Head of caudate nucleus (tissue), 42 donors: Measurements from ENCODE around the gene GAB2.
A peak's percentile ranks its signal among the peaks of the same experiment; 100 is the strongest.

ENCODE experiments used
- DNase-seq, 42 donors: peaks; one replicate each; pipeline versions ENCODE4 v3.0.0 to v3.0.0-alpha.2; 2020 to 2021; ENCODE audit warnings: mixed read lengths in 7 of 42
- intact Hi-C: fragments of 100-400 bp; cut with DNase I; formaldehyde crosslinking; loops from one replicate; pipeline ENCODE4 v1.15.0; 2022

GAB2 gene

DNA sequence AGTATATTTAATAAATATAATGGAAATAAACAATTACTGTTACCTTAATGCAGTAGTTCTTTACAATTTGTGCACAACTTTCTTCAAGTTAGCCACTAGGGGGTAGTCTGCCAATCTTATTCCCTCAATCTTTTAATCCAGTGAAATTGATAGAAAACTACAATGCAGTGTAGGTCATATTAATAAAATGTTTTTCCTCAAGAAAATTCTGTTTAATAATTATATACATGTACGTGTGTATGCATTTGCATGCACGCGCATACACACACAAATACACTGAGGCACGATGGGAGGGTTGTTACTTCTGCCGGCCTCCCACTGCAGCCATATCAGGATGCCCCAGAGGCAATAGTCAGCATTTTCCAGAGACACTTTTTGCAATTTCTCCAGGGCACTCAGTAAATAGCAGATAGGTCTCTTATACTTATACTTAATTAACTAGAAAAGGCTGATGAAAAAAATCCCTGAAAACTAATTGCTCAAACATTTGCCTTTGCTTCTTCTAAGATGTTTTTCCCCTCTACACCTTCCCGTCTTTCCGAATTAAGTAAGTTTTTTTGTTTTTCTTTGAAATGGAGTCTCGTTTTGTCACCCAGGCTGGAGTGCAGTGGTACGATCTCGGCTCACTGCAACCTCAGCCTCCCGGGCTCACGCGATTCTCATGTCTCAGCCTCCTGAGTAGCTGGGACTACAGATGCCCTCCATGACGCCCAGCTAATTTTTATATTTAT lies 3.1 kb downstream of the GAB2 start:
- no peak for DNase-seq
- intact Hi-C loops, result loop anchor here (5.0 to 10.0 kb wide), 3 partner anchors 82 to 187 kb away; partner anchors contain the start of gene NARS2

DNA sequence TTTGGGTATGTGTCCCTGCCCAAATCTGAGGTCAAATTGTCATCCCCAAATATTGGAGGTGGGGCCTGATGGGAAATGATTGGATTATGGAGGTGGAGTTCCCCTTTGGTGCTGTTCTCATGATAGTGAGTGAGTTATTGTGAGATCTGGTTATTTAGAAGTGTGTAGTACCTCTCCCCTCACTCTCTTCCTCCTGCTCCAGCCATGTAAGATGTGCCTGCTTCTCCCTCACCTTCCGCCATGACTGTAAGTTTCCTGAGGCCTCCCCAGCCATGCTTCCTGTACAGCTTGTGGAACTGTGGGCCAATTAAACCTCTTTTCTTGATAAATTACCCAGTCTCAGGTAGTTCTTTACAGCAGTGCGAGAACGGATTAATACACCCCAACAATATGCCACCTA lies 9.0 kb downstream of the GAB2 start:
- intact Hi-C loops, result no loop called here
- no peak for DNase-seq

DNA sequence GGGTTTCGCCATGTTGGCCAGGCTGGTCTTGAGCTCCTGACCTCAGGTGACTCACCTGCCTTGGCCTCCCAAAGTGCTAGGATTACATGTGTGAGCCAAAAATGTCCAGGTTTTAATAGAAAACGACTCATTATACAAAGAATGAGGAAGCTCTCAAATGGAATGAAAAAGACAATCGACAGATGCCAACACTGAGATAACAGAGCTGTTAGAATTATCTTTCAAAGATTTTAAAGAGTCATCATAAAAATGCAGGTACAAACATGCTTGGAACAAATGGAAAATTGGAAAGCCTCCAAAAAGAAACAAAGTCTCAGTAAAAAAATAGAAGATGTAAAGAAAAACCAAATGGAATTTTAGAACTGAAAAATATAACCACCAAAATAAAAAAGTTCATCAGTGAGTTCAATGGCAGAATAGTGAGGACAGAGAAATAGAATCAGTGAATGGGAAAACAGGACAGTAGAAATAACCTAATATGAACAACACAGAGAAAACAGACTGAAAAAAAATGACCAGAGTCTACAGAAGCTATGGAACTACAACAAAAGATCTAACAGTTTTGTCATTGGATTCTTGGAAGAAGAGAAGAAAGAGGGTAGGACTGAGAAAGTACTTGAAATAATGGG lies 10.9 kb downstream of the GAB2 start:
- intact Hi-C loops, result no loop called here

DNA sequence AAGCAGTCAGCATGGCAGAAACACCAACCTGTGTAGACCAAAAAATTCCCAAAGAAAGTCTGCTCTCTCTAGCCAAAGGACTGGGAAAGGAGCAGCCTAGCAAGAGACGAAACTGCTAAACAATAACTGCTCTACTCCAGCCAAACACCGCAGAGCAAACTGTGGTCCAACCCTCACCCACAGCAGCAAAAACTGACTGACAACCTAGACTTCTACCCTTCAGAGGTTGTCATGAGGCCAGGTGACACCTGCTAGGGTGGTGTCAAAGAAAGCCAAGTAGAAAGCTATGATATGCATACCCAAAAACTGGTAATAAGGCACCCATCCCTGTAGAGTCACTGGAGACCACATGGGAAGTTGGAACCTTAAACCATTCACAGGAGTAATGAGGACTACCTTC lies 11.8 kb downstream of the GAB2 start:
- DNase-seq, result no peak
- intact Hi-C loops, result no loop called here

More for the DNA sequence above, 10.9 kb downstream of the GAB2 start:
- DNase-seq, result no peak

DNA sequence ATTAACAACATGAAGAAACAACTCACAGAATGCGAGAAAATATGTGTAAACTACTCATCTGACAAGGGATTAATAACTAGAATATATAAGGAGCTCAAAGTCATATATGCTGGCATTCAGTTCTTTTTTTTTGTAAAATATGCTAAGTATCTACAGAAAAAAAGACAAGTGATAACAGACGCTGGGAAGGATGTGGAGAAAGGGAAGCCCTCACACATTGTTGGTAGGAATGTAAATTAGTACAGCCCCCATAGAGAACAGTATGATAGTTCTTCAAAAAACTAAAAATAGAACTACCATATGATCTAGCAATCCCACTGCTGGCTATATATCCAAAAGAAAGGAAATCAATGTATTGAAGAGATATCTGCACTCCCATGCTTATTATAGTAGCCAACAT lies 13.8 kb downstream of the GAB2 start:
- intact Hi-C loops, result no loop called here
- no peak for DNase-seq

DNA sequence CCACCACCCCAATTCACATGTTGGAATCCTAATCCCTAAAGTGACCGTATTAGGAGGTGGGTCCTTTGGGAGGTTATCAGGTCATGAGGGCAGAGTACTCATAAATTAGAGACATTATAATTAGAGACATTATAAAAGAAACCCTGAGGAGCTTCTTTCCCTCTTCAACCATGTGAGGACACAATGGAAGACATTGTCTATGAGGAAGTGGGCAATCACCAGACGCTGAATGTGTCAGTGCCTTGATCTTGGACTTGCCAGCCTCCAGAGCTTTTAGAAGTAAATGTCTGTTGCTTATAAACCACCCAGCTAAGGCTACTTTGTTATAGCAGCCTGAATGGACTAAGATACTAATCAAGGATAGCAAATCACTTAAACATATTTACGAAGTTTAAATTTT lies 14.8 kb downstream of the GAB2 start:
- no peak for DNase-seq
- intact Hi-C loops, result no loop called here

DNA sequence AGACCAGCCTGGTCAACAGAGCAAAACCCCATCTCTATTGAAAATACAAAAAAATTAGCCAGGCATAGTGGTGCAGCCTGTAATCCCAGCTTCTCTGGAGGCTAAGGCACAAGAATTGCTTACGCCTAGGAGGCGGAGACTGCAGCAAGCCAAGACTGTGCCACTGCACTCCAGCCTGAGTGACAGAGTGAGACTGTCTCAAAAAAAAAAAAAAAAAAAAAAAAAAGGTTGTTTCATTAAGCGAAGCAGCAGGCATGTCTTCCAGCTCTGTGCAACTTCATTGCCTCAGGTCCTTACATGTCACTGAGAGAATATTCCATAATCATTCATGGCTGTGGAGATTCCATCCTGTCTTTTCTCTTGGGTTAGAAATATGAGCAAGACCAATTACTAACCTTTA lies 16.9 kb downstream of the GAB2 start:
- DNase-seq, result no peak
- intact Hi-C loops, result no loop called here

DNA sequence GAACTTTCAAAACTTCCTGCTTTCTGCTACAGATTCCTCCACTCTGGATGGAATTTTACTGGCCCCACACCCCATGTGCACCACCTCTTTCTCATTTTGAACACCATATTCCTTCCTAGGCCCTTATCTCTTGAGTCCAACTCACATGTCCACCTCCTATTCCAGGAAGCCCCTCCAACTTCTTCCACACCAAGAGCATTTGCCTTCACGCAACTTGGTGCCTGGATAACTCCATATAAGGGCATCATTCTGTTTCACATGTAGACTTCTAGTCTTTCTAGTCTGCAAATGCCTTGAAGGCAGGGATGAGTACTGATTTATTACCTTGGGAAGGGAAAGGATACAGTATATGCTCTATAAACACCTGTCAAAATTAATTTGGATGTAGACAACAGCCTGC lies 17.5 kb downstream of the GAB2 start:
- no peak for DNase-seq
- intact Hi-C loops, result no loop called here

DNA sequence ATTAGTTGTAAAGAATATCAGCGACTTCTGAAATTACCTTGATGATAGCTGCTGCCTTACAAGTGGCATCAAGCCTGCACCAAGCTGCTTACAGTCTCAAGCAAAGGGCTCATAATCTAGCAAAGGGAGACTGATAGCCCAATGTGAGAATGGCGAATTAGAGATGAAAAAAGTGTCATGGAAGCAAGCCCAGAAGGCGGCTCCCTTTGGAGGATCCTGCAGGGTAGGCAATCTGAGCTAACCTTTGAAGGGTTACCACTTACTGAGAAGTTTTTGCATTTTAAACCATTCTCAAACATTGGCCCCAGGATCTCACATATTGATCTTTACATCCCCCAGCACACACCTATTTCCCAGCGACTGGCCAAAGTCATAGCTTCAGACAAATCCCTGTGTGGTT lies 18.5 kb downstream of the GAB2 start:
- intact Hi-C loops, result no loop called here
- no peak for DNase-seq

DNA sequence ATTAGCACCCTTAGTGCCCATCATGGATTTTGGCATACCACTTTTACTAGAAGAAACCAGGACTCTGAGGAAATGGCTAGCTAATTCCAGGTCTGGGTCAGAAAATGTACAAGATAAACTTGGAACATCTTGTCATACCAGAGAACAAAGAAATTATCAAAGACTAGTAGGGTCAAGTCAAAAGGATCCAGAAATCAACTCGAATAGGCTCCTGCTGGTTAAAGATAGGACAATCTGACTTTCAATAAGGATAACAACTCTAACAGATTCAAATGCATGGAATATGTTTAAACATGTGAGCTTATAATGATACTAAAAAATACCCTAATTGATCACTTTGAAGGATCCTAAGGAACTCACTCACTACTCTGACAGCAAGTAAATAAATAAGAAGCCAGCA lies 18.9 kb downstream of the GAB2 start:
- DNase-seq, result no peak
- intact Hi-C loops, result no loop called here

DNA sequence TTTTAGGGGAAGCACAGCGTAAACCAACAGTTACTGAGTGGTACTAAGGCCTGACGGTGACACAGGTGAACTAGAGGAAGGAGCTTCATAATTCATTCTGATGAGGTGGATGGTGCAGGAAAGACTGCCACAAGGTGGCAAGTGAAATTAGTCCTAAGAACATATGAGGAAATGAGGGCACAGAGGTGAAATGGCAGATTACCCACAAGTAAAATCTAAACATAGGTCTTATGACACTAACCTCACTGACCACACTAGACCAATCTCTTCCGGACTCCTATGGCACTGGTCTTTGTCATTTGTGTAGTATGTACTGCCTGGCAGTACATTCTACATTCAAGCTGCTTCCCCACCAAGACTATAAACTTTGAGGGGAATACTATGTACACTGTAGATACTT lies 20.2 kb downstream of the GAB2 start:
- intact Hi-C loops, result no loop called here
- DNase-seq, result no peak

DNA sequence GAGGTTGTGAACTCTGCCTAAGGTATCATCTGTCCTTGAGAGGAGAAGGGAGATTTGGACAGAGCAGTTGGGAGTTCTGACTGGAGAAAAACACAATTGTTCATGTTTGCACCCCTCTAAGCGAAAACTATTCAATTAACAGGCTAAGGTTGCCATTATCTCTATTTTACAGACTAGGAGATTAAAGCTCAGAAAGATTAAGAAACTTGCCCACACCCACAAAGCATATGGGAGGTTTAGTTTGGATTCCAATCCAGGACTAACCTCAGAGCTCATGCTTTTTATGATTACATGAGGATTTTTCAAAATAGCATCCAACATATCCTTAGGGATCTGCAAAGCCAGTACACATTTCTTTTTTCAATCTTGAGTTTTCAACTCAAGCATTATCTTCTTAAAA lies 22.0 kb downstream of the GAB2 start:
- DNase-seq, result no peak
- intact Hi-C loops, result no loop called here

DNA sequence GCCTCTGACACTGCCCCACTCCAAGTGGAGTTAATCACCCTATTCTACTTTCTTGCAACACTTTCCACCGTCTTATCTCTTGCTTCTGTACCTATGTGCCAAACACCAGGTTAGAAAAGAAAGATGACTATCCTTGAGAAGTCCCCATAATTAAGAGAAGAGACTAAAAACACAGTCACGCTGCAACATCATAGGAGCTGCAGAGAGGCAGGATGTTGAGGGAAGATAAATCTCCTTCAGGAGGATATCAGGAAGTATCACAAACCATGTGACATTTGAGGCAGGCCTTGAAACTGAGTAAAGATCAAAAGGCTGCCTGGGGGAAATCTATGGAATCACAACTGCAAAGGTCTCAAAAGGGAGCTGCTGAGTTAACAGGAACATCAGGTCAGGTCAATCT lies 24.8 kb downstream of the GAB2 start:
- DNase-seq, result no peak
- intact Hi-C loops, result no loop called here

DNA sequence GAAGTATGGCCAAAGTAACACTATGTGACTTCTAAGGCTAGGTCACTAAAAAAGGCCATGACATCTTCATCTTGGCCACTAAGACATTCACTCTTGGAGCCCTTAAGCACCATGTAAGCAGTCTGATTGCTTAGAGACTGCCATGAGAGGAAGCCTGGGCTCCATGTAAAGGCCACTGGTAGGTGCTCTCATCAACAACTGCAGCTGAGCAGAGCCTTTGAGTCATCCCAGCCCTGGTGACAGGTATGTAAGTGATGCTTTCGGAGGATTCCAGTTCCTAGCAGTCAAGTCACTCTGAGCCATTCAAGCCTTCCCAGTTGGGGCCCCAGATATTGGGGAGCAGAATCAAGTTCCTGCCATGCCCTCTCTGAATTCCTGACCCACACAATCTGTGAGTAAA lies 26.2 kb downstream of the GAB2 start:
- DNase-seq, result no peak
- intact Hi-C loops, result no loop called here

DNA sequence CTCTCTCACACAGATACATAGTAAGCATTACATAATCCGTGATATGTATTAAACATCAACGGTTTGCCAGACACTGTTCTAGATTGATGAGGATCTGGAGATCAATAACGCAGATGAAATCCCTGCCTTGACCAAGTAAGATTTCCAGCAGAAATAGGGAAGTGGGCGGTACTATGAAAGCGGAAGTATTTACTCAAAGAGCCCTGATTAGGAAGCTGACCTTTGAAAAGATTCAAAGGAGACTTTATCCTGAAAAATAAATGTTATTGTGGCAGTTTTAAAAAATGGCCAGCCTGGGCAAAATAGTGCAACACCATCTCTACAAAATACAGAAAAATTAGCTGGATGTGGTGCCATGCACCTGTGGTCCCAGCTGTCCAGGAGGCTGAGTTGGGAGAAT lies 26.8 kb downstream of the GAB2 start:
- intact Hi-C loops, result no loop called here

DNA sequence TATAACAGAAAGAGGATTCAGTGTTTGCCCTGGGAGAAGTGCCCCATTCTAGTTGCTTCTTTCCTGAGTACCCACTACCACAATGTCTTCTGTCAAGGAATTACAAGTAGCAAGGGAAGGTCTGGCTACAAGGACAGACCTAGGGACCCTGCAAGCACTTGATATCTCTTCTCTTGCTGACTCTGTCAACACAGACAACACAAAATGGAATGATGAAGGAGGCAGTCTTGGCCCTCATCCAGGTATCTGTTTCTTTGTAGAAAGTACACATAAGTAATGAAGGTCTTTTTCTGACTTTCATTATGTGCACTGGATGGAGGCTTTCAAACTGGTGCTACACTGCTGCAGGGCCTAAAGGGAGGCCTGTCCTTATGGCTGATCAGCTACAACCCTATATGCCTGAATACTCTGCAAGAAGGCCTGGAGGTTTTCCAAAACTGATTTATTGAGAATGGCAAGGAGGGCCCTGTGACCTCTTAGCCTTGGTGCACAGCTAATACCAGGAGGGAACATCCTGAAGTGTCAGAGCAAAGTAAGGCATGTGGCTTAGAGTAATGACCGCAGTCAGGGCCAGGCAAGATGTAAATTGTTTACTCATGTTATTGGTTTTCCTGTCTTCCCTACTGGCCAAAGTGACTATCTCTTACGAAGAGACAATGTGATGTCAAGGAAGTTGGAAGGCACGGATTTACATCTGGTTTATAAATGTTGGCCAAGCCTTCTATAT lies 31.2 kb downstream of the GAB2 start:
- intact Hi-C loops, result no loop called here
- DNase-seq, result no peak

More for the DNA sequence above, 26.8 kb downstream of the GAB2 start:
- no peak for DNase-seq

DNA sequence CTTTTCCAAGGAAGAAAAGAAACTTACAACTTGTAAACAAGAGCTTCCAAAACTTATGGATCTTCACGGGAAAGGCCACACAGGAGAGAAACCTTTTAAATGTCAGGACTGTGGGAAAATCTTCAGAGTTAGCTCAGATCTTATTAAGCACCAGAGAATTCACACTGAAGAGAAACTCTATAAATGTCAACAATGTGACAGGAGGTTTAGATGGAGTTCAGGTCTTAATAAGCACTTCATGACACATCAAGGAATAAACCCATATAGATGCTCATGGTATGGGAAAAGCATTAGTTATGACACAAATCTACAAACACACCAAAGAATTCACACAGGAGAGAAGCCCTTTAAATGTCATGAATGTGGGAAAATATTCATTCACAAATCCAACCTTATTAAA lies 32.4 kb downstream of the GAB2 start:
- no peak for DNase-seq
- intact Hi-C loops, result no loop called here

DNA sequence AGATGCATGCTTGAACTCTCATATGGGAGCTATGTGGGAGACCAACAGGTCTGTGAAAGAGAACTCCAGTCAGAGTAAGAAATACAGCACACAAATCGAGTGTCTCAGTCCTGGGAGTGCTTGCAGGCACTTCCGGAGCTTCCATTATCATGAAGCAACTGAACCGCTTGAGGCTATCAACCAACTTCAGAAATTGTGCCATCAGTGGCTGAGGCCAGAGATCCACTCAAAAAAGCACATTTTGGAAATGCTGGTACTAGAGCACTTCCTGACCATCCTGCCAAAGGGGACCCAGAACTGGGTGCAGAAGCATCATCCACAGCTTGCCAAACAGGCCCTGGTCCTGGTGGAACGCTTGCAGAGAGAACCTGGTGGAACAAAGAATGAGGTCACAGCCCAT lies 33.4 kb downstream of the GAB2 start:
- intact Hi-C loops, result no loop called here
- DNase-seq, result peak in 2 of 42 donors; percentile 5 to 15

DNA sequence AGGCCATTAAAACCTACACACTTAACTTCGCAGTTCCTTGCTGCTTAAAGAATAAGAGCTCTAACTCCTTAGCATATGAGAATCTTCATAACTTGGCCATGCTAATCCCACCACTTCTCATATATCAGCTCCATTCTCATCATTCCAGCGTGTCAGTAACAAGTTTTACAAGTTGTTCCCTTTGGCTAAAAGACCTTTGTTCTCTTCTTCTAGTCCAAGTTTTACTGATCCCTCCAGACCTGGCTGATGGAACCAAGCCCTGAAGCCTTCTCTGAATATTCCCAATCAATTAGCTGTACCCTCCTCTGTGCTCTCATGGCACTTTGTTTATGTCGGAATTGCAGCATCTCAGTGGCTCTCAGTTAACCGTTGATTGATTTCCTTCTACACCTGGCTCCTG lies 35.8 kb downstream of the GAB2 start:
- intact Hi-C loops, result no loop called here
- no peak for DNase-seq

DNA sequence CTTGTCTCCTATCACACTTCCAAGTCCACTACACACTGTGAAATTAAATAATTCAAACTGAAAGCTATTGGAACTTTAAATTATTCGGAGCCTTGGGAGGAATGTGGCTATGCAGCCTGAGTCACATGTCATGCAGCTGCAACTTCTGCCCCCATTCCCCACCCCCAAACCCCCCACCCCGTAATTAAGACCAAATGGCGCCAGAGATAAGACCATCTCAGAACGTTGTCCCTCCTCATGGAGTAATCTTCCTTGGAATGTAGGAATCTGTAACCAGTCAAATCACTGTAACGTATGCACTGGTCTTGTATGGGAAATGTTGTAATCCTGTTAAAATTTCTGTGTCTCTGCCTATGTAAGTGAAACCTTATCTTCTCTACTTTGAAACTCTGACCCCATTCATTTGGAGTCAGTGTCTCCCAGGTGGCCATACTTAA lies 37.0 kb downstream of the GAB2 start:
- no peak for DNase-seq
- intact Hi-C loops, result no loop called here
